Mesenchymal stem cell (in vitro differentiated cells and primary cell): ENCODE measurements around the gene VGLL3.
"Not testable (repeated sequence)": the region's sequence is repeated elsewhere in the genome, so short reads cannot be mapped to it uniquely, and the experiment has no call there.

Experiments
- DNase-seq: peaks from one replicate; pipeline ENCODE4 v3.0.0-alpha.2; 2013
- H2AFZ ChIP-seq: one replicate; pipeline ENCODE4 v1.6.1; 2013; ENCODE audit warnings: low read depth, mild to moderate bottlenecking, control low read depth, inconsistent platforms, low read length, moderate library complexity
- H2AK5ac ChIP-seq: 2 replicates; pipeline ENCODE4 v1.6.1; 2013; ENCODE audit warnings: low read length, moderate library complexity, mild to moderate bottlenecking, inconsistent platforms; ENCODE audit not compliant: severe bottlenecking
- H2BK120ac ChIP-seq: one replicate; pipeline ENCODE4 v1.6.1; 2013; ENCODE audit warnings: low read depth, mild to moderate bottlenecking, inconsistent platforms, low read length, moderate library complexity
- H2BK12ac ChIP-seq, 2 experiments: one replicate each; pipeline ENCODE4 v1.6.1; 2013; ENCODE audit warnings: inconsistent platforms in 2 of 2, low read length in 2 of 2, mild to moderate bottlenecking in 2 of 2, moderate library complexity in 2 of 2, control low read depth in 1 of 2
- H2BK15ac ChIP-seq: one replicate; pipeline ENCODE4 v1.6.1; 2013; ENCODE audit warnings: mild to moderate bottlenecking, low read depth, inconsistent platforms; ENCODE audit not compliant: poor library complexity, severe bottlenecking
- H2BK5ac ChIP-seq: 2 replicates; pipeline ENCODE4 v1.6.1; 2013; ENCODE audit warnings: low read depth, mild to moderate bottlenecking, low read length, control low read depth, inconsistent platforms; ENCODE audit not compliant: poor library complexity, severe bottlenecking
- H3K14ac ChIP-seq, 2 experiments: one replicate each; pipeline ENCODE4 v1.6.1; 2013; ENCODE audit warnings: inconsistent platforms in 2 of 2, low read length in 2 of 2, control low read depth in 1 of 2, mild to moderate bottlenecking in 1 of 2, moderate library complexity in 1 of 2
- H3K18ac ChIP-seq, 2 experiments: one replicate each; pipeline ENCODE4 v1.6.1; 2013; ENCODE audit warnings: inconsistent platforms in 2 of 2, low read length in 2 of 2, control low read depth in 1 of 2, low read depth in 1 of 2, mild to moderate bottlenecking in 1 of 2
- H3K23ac ChIP-seq, 2 experiments: one replicate each; pipeline ENCODE4 v1.6.1; 2013; ENCODE audit warnings: inconsistent platforms in 2 of 2, low read length in 2 of 2, mild to moderate bottlenecking in 2 of 2, moderate library complexity in 2 of 2, control low read depth in 1 of 2
- H3K27ac ChIP-seq: 2 replicates; pipeline ENCODE4 v1.5.1; 2013; ENCODE audit warnings: mild to moderate bottlenecking, moderate library complexity, low read length, control low read depth, inconsistent platforms; ENCODE audit not compliant: poor library complexity, severe bottlenecking
- H3K27me3 ChIP-seq, 2 experiments: 2 replicates each; pipeline versions ENCODE4 v1.6.1 to v1.7.0; 2013; ENCODE audit warnings: low read length in 2 of 2, mild to moderate bottlenecking in 2 of 2, moderate library complexity in 2 of 2, control low read depth in 1 of 2, inconsistent platforms in 1 of 2; ENCODE audit not compliant: control insufficient read depth in 1 of 2, insufficient read depth in 1 of 2
- H3K36me3 ChIP-seq, 2 experiments: 2 replicates each; pipeline versions ENCODE4 v1.6.1 to v1.7.0; 2013; ENCODE audit warnings: low read length in 2 of 2, control low read depth in 1 of 2, inconsistent platforms in 1 of 2, low read depth in 1 of 2, mild to moderate bottlenecking in 1 of 2; ENCODE audit not compliant: insufficient read depth in 2 of 2, control insufficient read depth in 1 of 2
- H3K4ac ChIP-seq, 2 experiments: one replicate each; pipeline ENCODE4 v1.6.1; 2013; ENCODE audit warnings: inconsistent platforms in 2 of 2, low read length in 2 of 2, mild to moderate bottlenecking in 2 of 2, moderate library complexity in 2 of 2, control low read depth in 1 of 2, low read depth in 1 of 2
- H3K4me1 ChIP-seq: 2 replicates; pipeline ENCODE4 v1.6.1; 2013; ENCODE audit warnings: low read depth, low read length, control low read depth; ENCODE audit not compliant: control insufficient read depth, insufficient read depth
- H3K4me2 ChIP-seq: 2 replicates; pipeline ENCODE4 v1.6.1; 2013; ENCODE audit warnings: low read length, mild to moderate bottlenecking, inconsistent platforms; ENCODE audit not compliant: poor library complexity, severe bottlenecking
- H3K4me3 ChIP-seq, 2 experiments: 2 replicates each; pipeline versions ENCODE4 v1.5.1 to v1.7.0; 2013; ENCODE audit warnings: low read length in 2 of 2, mild to moderate bottlenecking in 2 of 2, control low read depth in 1 of 2, low read depth in 1 of 2; ENCODE audit not compliant: insufficient read depth in 1 of 2
- H3K79me1 ChIP-seq: replicated peaks from 2 replicates; pipeline ENCODE4 v1.6.1; 2013; ENCODE audit warnings: mild to moderate bottlenecking, control low read depth, low read length, inconsistent platforms; ENCODE audit not compliant: poor library complexity, severe bottlenecking
- H3K9ac ChIP-seq: 2 replicates; pipeline ENCODE4 v1.7.0; 2013; ENCODE audit warnings: mild to moderate bottlenecking, low read length, moderate library complexity
- H3K9me3 ChIP-seq: 2 replicates; pipeline ENCODE4 v1.7.0; 2013; ENCODE audit warnings: mild to moderate bottlenecking, low read length; ENCODE audit not compliant: control insufficient read depth
- H4K8ac ChIP-seq: one replicate; pipeline ENCODE4 v1.6.1; 2013; ENCODE audit warnings: inconsistent platforms, mild to moderate bottlenecking, low read length, moderate library complexity
- H4K91ac ChIP-seq: one replicate; pipeline ENCODE4 v1.6.1; 2013; ENCODE audit warnings: mild to moderate bottlenecking, low read length, inconsistent platforms
- WGBS: methylation state at CpG from one replicate; pipeline ENCODE4 v1.1.7; 2013; ENCODE audit warnings: mixed read lengths; 5-methylcytosine and 5-hydroxymethylcytosine counted together

The VGLL3 gene

GRCh38 chr3:87033205-87033604, 42.3 kb upstream of the VGLL3 start:
- no peak for DNase-seq
- Histone ChIP-seq H3K23ac (no peak overlapping the region), H2BK15ac (no peak overlapping the region), H2BK120ac (no peak overlapping the region), H2BK5ac (no peak overlapping the region), H2AK5ac (no peak overlapping the region), H2AFZ (no peak overlapping the region), H3K27me3 (no peaks in the 10 kb centered on the region), H4K8ac (no peak overlapping the region), H2BK12ac (no peak overlapping the region), H4K91ac (no peak overlapping the region), H3K14ac (no peak overlapping the region), H3K27ac (no peak overlapping the region), H3K4me1 (no peaks in the 10 kb centered on the region), H3K4me2 (no peak overlapping the region), H3K18ac (no peak overlapping the region), H3K9ac (no peak overlapping the region), H3K4me3 (no peak overlapping the region), H3K4ac (no peak overlapping the region), H3K79me1 (no peaks in the 10 kb centered on the region), H3K9me3 (no peaks in the 10 kb centered on the region), H3K36me3 (no peaks in the 10 kb centered on the region)
- 40% methylated on average over 1 of the region's 1 CpG for whole genome bisulfite sequencing

GRCh38 chr3:87025661-87026645, 35.0 kb upstream of the VGLL3 start:
- no peak overlapping the region for H2AK5ac ChIP-seq
- H3K9me3 ChIP-seq, result no peaks in the 10 kb centered on the region
- no peaks in the 10 kb centered on the region for H3K4me1 ChIP-seq
- H3K36me3 ChIP-seq, result no peaks in the 10 kb centered on the region
- H3K23ac ChIP-seq, result no peak overlapping the region
- DNase-seq, result no peak
- H3K27me3 ChIP-seq, result no peaks in the 10 kb centered on the region
- no peak overlapping the region for H2AFZ ChIP-seq
- no peak overlapping the region for H4K91ac ChIP-seq
- no peak overlapping the region for H3K4me3 ChIP-seq
- no peak overlapping the region for H3K27ac ChIP-seq
- no peak overlapping the region for H3K4ac ChIP-seq
- H4K8ac ChIP-seq, result no peak overlapping the region
- H3K79me1 ChIP-seq, result no peaks in the 10 kb centered on the region
- H3K18ac ChIP-seq, result no peak overlapping the region
- H3K14ac ChIP-seq, result no peak overlapping the region
- no peak overlapping the region for H2BK120ac ChIP-seq
- H2BK15ac ChIP-seq, result no peak overlapping the region
- H2BK12ac ChIP-seq, result no peak overlapping the region
- no peak overlapping the region for H2BK5ac ChIP-seq
- WGBS, result 88% methylated on average over 2 of the region's 3 CpGs
- H3K9ac ChIP-seq, result no peak overlapping the region
- H3K4me2 ChIP-seq, result no peak overlapping the region

- H4K8ac ChIP-seq, H3K9me3 ChIP-seq, H4K91ac ChIP-seq, H2BK5ac ChIP-seq, H3K4ac ChIP-seq, H2AK5ac ChIP-seq, H2BK15ac ChIP-seq, H3K36me3 ChIP-seq, H3K14ac ChIP-seq, H3K27me3 ChIP-seq, H3K18ac ChIP-seq, H3K27ac ChIP-seq, H3K23ac ChIP-seq, H3K79me1 ChIP-seq, H2BK120ac ChIP-seq, H3K9ac ChIP-seq, H3K4me2 ChIP-seq, H2AFZ ChIP-seq, H3K4me3 ChIP-seq, DNase-seq, H3K4me1 ChIP-seq, H2BK12ac ChIP-seq: not testable (repeated sequence)
- WGBS, result 73% methylated on average over 6 of the region's 6 CpGs
Observed at GRCh38 chr3:87017370-87017769, 26.4 kb upstream of the VGLL3 start.

GRCh38 chr3:87009271-87009670, 18.3 kb upstream of the VGLL3 start:
- no peak overlapping the region for H3K27ac ChIP-seq
- no peak overlapping the region for H2BK5ac ChIP-seq
- 0% methylated on average over 1 of the region's 2 CpGs for WGBS

More at GRCh38 chr3:87009271-87009670, 18.3 kb upstream of the VGLL3 start:
- Histone ChIP-seq H3K9me3 (no peaks in the 10 kb centered on the region), H4K8ac (no peak overlapping the region), H3K4me2 (no peak overlapping the region), H3K23ac (no peak overlapping the region), H2BK12ac (no peak overlapping the region), H3K18ac (no peak overlapping the region), H3K27me3 (no peaks in the 10 kb centered on the region), H3K14ac (no peak overlapping the region), H2BK120ac (no peak overlapping the region), H3K36me3 (no peaks in the 10 kb centered on the region), H4K91ac (no peak overlapping the region), H3K79me1 (no peaks in the 10 kb centered on the region), H3K4me1 (no peaks in the 10 kb centered on the region), H3K4me3 (no peak overlapping the region), H2AK5ac (no peak overlapping the region), H2AFZ (no peak overlapping the region), H3K4ac (no peak overlapping the region), H3K9ac (no peak overlapping the region), H2BK15ac (no peak overlapping the region)
- no peak for DNase-seq
